ENCODE measurements around the gene DCAF4. TPM values are rescaled to one million over a fixed set of nuclear protein-coding genes. Genes with fewer than 3 reads are reported as not detected.

DCAF4 gene, protein sequence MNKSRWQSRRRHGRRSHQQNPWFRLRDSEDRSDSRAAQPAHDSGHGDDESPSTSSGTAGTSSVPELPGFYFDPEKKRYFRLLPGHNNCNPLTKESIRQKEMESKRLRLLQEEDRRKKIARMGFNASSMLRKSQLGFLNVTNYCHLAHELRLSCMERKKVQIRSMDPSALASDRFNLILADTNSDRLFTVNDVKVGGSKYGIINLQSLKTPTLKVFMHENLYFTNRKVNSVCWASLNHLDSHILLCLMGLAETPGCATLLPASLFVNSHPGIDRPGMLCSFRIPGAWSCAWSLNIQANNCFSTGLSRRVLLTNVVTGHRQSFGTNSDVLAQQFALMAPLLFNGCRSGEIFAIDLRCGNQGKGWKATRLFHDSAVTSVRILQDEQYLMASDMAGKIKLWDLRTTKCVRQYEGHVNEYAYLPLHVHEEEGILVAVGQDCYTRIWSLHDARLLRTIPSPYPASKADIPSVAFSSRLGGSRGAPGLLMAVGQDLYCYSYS
- total RNA-seq (2012; rRNA removed) = 24.7 and 29.4 TPM in 2 replicates
- polyA plus RNA-seq (2012; rRNA removed) = 22.8 and 28.8 TPM in 2 replicates
- 12.6 and 23.5 TPM in 2 replicates for polyA plus RNA-seq (2012; cell fraction: cytosol; rRNA removed)
- polyA plus RNA-seq (2012; cell fraction: nucleus; rRNA removed; ENCODE audit: low replicate concordance) = 35.2 and 102 TPM in 2 replicates
- percentile 63 among the genes with signal in this experiment for Bru-seq, nascent RNA
- BruChase-seq, experiment 1, labeled RNA remaining after a 6-hour chase = percentile 48 among the genes with signal in this experiment
- percentile 49 among the genes with signal in this experiment for BruChase-seq, experiment 2, labeled RNA remaining after a 2-hour chase
- long read RNA-seq, partial matches to known transcripts = 1 of 7 reads
- long read RNA-seq, other reads (novel, unspliced or antisense) = 6 of 7 reads

DNA sequence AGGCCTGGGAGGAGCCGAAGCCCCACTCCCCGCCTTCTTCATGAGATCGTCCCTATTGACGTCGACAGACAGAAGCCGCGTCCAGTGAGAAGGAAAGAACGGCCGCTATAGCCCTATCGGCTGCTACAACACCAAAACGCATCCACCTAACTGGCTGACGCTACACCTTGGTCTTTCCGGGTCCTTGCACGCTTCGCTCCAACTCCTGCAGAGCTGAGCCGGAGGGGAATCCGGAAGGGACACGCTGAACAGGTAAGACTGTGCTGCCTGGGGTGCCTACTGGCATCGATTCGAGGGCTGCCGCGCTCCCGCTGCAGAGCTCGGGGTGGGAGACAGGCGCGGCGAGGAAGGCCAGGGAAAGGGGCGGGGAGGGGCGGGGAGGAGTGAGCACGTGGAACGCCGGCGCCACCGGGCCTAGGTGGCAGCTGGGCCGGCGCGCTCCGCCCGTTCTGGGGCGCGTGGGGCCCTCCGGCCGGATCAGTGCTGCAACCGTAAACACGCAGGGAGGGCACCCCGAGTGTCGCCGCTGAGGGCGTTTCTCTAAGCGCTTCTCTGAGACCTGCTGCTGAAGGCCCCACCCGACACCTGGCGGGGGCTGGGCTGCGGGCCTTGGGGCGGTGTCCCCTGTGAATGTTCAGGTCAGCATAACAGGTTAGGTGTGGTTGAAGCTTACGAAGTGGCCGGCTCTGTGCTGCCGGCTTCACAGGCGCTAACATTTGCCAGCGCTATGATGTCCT lies at the start of gene DCAF4:
DCAF4 (plus strand) TSS at position 173 of the 737 bp plus-strand sequence. CDS start 11,515 bp downstream, outside the sequence.
- Histone ChIP-seq H4K20me1 (ENCODE audit: insufficient read depth, low read length) (no peaks in the 10 kb centered on the region), H3K23ac (ENCODE audit: low read depth, low read length) (peak within 1 kb of the TSS; percentile 57), H2BK120ac (ENCODE audit: low read depth, low read length) (peak within 1 kb of the TSS; percentile 67), H3K9me3 (ENCODE audit: control insufficient read depth, insufficient read depth, low read length) (no peaks in the 10 kb centered on the region), H3K27ac (ENCODE audit: insufficient read depth, low read length) (peak within 1 kb of the TSS; percentile 66), H3K4ac (ENCODE audit: low read depth, low read length) (peak within 1 kb of the TSS; percentile 71), H4K8ac (ENCODE audit: low read depth in 2 of 2, low read length in 2 of 2) (peak within 1 kb of the TSS; percentile 89 to 90), H3K4me1 (ENCODE audit: control insufficient read depth, insufficient read depth, low read length) (no peaks in the 10 kb centered on the region), H2AFZ (replicated peaks; ENCODE audit: low read length, poor library complexity) (peak within 1 kb of the TSS; percentile 98), H2BK20ac (ENCODE audit: low read depth, low read length) (peak within 1 kb of the TSS; percentile 22; the same call in 1 of the 2 replicates), H3K18ac (ENCODE audit: low read depth, low read length) (peak within 1 kb of the TSS; percentile 44), H3K4me2 (ENCODE audit: low read depth, low read length) (peak within 1 kb of the TSS; percentile 97), H4K5ac (ENCODE audit: low read depth, low read length) (peak within 1 kb of the TSS; percentile 46), H3K79me1 (ENCODE audit: low read depth in 1 of 2, low read length in 2 of 2) (peaks cover 6 to 16% of the 10 kb centered on the region in 2 experiments; a peak in 2 of 4 replicates), H4K91ac (ENCODE audit: insufficient read depth, low read depth, low read length) (peak within 1 kb of the TSS; percentile 70), H2BK5ac (ENCODE audit: low read depth, low read length, poor library complexity, severe bottlenecking) (peak within 1 kb of the TSS; percentile 22), H3K9me1 (ENCODE audit: insufficient read depth, low read length) (no peaks in the 10 kb centered on the region; the same call in 1 of the 2 replicates), H3K56ac (ENCODE audit: extremely low read depth, insufficient read depth, low read length) (peak within 1 kb of the TSS; percentile 18; the same call in 1 of the 2 replicates), H3K27me3 (ENCODE audit: control insufficient read depth, insufficient read depth, low read length) (no peaks in the 10 kb centered on the region), H3K9ac (ENCODE audit: low read depth, low read length) (peak within 1 kb of the TSS; percentile 78), H3K4me3 (ENCODE audit: insufficient read depth, low read depth, low read length) (peak within 1 kb of the TSS; percentile 83), H3K36me3 (ENCODE audit: control insufficient read depth, insufficient read depth, low read length) (no peaks in the 10 kb centered on the region), H2BK15ac (ENCODE audit: low read depth, low read length) (peak within 1 kb of the TSS; percentile 73; the same call in 2 of the 3 replicates), H3K14ac (replicated peaks; ENCODE audit: low read depth, low read length) (peak within 1 kb of the TSS; percentile 70; the same call in 1 of the 2 replicates), H2AK5ac (ENCODE audit: low read depth, low read length) (peak within 1 kb of the TSS; percentile 31; the same call in 1 of the 2 replicates), H2AK9ac (replicated peaks; ENCODE audit: low read depth, low read length, poor library complexity) (peak within 1 kb of the TSS; percentile 96)
- dilution Hi-C loops (cut with HindIII; ENCODE audit: low sequenced_read_pairs, unreplicated experiment) = no loop called here
- ChIA-PET CTCF (no interaction called here), POLR2A (ENCODE audit: unreplicated experiment) (no interaction called here)
- BruUV-seq (replicated peaks) = no TSS peak
- in situ Hi-C loops (cut with MboI; ENCODE audit: low sequenced_read_pairs) = no loop called here
- DNase-seq = peak; percentile 98
- TF ChIP-seq POLR2A (IDR thresholded peaks at IDR 0.05; ENCODE audit: low read depth, low read length) = no peak; the same call in 1 of the 2 replicates
- TF ChIP-seq, protein P1, sequence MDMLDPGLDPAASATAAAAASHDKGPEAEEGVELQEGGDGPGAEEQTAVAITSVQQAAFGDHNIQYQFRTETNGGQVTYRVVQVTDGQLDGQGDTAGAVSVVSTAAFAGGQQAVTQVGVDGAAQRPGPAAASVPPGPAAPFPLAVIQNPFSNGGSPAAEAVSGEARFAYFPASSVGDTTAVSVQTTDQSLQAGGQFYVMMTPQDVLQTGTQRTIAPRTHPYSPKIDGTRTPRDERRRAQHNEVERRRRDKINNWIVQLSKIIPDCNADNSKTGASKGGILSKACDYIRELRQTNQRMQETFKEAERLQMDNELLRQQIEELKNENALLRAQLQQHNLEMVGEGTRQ (IDR thresholded peaks at IDR 0.05; ENCODE audit: low read depth, low read length) = peak; percentile 8; the same call in 1 of the 2 replicates
- peak; percentile 88 for TF ChIP-seq MXI1 (IDR thresholded peaks at IDR 0.05; ENCODE audit: borderline replicate concordance, low read depth, low read length)
- peak; percentile 51 for TF ChIP-seq MAZ (IDR thresholded peaks at IDR 0.05; ENCODE audit: borderline replicate concordance, low read depth, low read length)
- no peak for TF ChIP-seq RFX5 (IDR thresholded peaks at IDR 0.05; ENCODE audit: low read depth, low read length)
- intact Hi-C loops (cut with micrococcal nuclease) = no loop called here
- WGBS, 2 experiments (ENCODE audit: extremely low coverage in 2 of 2, insufficient read length in 1 of 2) = 1% methylated on average over 18 of the region's 59 CpGs; no CpG with 5 or more reads in 1 of the 2 experiments
- ATAC-seq (ENCODE audit: low read depth) = peak; percentile 99

All from IMR-90 (cell line).